A673 (cell line): ENCODE results near the gene GCAT.

ENCODE experiments used
- EZH2 ChIP-seq: fragments of 200-600 bp; sonication (generic); IDR thresholded peaks from 2 replicates; pipeline ENCODE4 v1.6.1; 2017; ENCODE audit warnings: borderline replicate concordance, low read depth, mild to moderate bottlenecking, mixed read lengths, antibody characterized with exemption, low read length; ENCODE audit not compliant: poor library complexity, severe bottlenecking
- TF ChIP-seq, protein P1 (sequence below): fragments of 300-800, 200-600 bp; sonication (generic); conservative IDR thresholded peaks from 2 replicates; pipeline ENCODE4 v1.5.1; 2017; ENCODE audit warnings: low read depth, mild to moderate bottlenecking, antibody characterized with exemption, low read length, moderate library complexity, mixed read lengths

GRCh38 chr22:37844904-37845329 is 37.2 kb downstream of the GCAT start:
- TF ChIP-seq, protein P1, sequence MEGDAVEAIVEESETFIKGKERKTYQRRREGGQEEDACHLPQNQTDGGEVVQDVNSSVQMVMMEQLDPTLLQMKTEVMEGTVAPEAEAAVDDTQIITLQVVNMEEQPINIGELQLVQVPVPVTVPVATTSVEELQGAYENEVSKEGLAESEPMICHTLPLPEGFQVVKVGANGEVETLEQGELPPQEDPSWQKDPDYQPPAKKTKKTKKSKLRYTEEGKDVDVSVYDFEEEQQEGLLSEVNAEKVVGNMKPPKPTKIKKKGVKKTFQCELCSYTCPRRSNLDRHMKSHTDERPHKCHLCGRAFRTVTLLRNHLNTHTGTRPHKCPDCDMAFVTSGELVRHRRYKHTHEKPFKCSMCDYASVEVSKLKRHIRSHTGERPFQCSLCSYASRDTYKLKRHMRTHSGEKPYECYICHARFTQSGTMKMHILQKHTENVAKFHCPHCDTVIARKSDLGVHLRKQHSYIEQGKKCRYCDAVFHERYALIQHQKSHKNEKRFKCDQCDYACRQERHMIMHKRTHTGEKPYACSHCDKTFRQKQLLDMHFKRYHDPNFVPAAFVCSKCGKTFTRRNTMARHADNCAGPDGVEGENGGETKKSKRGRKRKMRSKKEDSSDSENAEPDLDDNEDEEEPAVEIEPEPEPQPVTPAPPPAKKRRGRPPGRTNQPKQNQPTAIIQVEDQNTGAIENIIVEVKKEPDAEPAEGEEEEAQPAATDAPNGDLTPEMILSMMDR = no peak
- no peak for TF ChIP-seq EZH2
